Osteocyte (in vitro differentiated cells): ENCODE measurements around the gene ALK. TPM values are rescaled to one million over a fixed set of nuclear protein-coding genes. Genes with fewer than 3 reads are reported as not detected.

ENCODE experiments used
- DNase-seq: peaks from one replicate; pipeline ENCODE4 v3.0.0; 2021; ENCODE audit warnings: mixed read lengths; ENCODE audit not compliant: unreplicated experiment; ENCODE audit errors: extremely low spot score
- H3K27ac Mint-ChIP-seq: one replicate; pipeline ENCODE4 v1.8.0; 2021; ENCODE audit warnings: mild to moderate bottlenecking, mixed read lengths; ENCODE audit not compliant: unreplicated experiment
- H3K27me3 Mint-ChIP-seq: one replicate; pipeline ENCODE4 v1.8.0; 2021; ENCODE audit warnings: mixed read lengths; ENCODE audit not compliant: unreplicated experiment
- H3K36me3 Mint-ChIP-seq: one replicate; pipeline ENCODE4 v1.8.0; 2021; ENCODE audit warnings: mixed read lengths; ENCODE audit not compliant: unreplicated experiment
- H3K4me1 Mint-ChIP-seq: one replicate; pipeline ENCODE4 v1.8.0; 2021; ENCODE audit warnings: mixed read lengths; ENCODE audit not compliant: unreplicated experiment
- H3K4me3 Mint-ChIP-seq: one replicate; pipeline ENCODE4 v1.8.0; 2021; ENCODE audit warnings: mild to moderate bottlenecking, moderate library complexity, mixed read lengths; ENCODE audit not compliant: unreplicated experiment
- H3K9me3 Mint-ChIP-seq: one replicate; pipeline ENCODE4 v1.8.0; 2021; ENCODE audit warnings: mixed read lengths; ENCODE audit not compliant: unreplicated experiment
- CTCF ChIP-seq: fragments of 200-600 bp; sonication (generic); IDR thresholded peaks from 2 replicates; pipeline ENCODE4 v1.5.0; 2021; ENCODE audit warnings: antibody characterized with exemption, mild to moderate bottlenecking, moderate library complexity
- total RNA-seq: library from RNA; stranded (reverse); gene quantifications from 2 replicates; pipeline ENCODE4 v1.2.1, GENCODE V29; 2021

Gene ALK
- total RNA-seq, 1 donor from 2014 or later: not detected

- no peak overlapping the region for H3K27ac Mint-ChIP-seq
- H3K4me1 Mint-ChIP-seq: no peaks in the 10 kb centered on the region
- H3K27me3 Mint-ChIP-seq: peaks cover 15% of the 10 kb centered on the region
- no peaks in the 10 kb centered on the region for H3K9me3 Mint-ChIP-seq
- H3K4me3 Mint-ChIP-seq: no peak overlapping the region
- H3K36me3 Mint-ChIP-seq: no peaks in the 10 kb centered on the region
- DNase-seq: no peak
- TF ChIP-seq CTCF: no peak
Observed at GRCh38 chr2:29351916-29352591, 569.3 kb downstream of the ALK start.

GRCh38 chr2:29351248-29351647, 570.1 kb downstream of the ALK start:
- H3K4me1 Mint-ChIP-seq: no peaks in the 10 kb centered on the region
- DNase-seq: no peak
- peaks cover 18% of the 10 kb centered on the region for H3K27me3 Mint-ChIP-seq
- H3K9me3 Mint-ChIP-seq: no peaks in the 10 kb centered on the region
- no peak overlapping the region for H3K4me3 Mint-ChIP-seq
- no peak overlapping the region for H3K27ac Mint-ChIP-seq
- no peak for TF ChIP-seq CTCF
- H3K36me3 Mint-ChIP-seq: no peaks in the 10 kb centered on the region

GRCh38 chr2:29349316-29350030, 571.9 kb downstream of the ALK start:
- DNase-seq: no peak
- H3K9me3 Mint-ChIP-seq: no peaks in the 10 kb centered on the region
- no peak overlapping the region for H3K4me3 Mint-ChIP-seq
- H3K27ac Mint-ChIP-seq: no peak overlapping the region
- H3K27me3 Mint-ChIP-seq: peaks cover 18% of the 10 kb centered on the region
- TF ChIP-seq CTCF: no peak
- H3K36me3 Mint-ChIP-seq: no peaks in the 10 kb centered on the region
- no peaks in the 10 kb centered on the region for H3K4me1 Mint-ChIP-seq

- Mint-ChIP-seq H3K27ac (no peak overlapping the region), H3K36me3 (no peaks in the 10 kb centered on the region), H3K9me3 (no peaks in the 10 kb centered on the region), H3K27me3 (peaks cover 13% of the 10 kb centered on the region), H3K4me3 (no peak overlapping the region), H3K4me1 (no peaks in the 10 kb centered on the region)
- no peak for TF ChIP-seq CTCF
- no peak for DNase-seq
Observed at GRCh38 chr2:29347774-29348461, 573.5 kb downstream of the ALK start.

- TF ChIP-seq CTCF: no peak
- no peaks in the 10 kb centered on the region for H3K36me3 Mint-ChIP-seq
- H3K4me3 Mint-ChIP-seq: no peak overlapping the region
- no peaks in the 10 kb centered on the region for H3K4me1 Mint-ChIP-seq
- DNase-seq: no peak
- H3K27ac Mint-ChIP-seq: no peak overlapping the region
- peaks cover 7% of the 10 kb centered on the region for H3K27me3 Mint-ChIP-seq
- no peaks in the 10 kb centered on the region for H3K9me3 Mint-ChIP-seq
Observed at GRCh38 chr2:29345236-29345635, 576.1 kb downstream of the ALK start.
